ENCODE results near the gene SPAM1.

- no peak for TF ChIP-seq CTCF (IDR thresholded peaks at IDR 0.05)
- TF ChIP-seq POLR2AphosphoS5 (IDR thresholded peaks at IDR 0.05), result no peak
- TF ChIP-seq EP300 (IDR thresholded peaks at IDR 0.05), result no peak
- no peak for TF ChIP-seq POLR2A (IDR thresholded peaks at IDR 0.05)
Observed at GRCh38 chr7:123883154-123883553, 41.9 kb upstream of the SPAM1 start.

Measured in gastroesophageal sphincter (tissue), 3 donors.